GM12873 (cell line): Measurements from ENCODE around the gene LMAN1L.

Experiments used
- CTCF ChIP-seq: IDR thresholded peaks from 2 replicates; pipeline ENCODE4 v1.5.1; 2012; ENCODE audit warnings: low read depth, mild to moderate bottlenecking, moderate library complexity, low read length, control low read depth; ENCODE audit not compliant: insufficient read depth; ENCODE audit errors: missing control alignments

LMAN1L gene

GRCh38 chr15:74851960-74852359 is 39.3 kb downstream of the LMAN1L start:
- TF ChIP-seq CTCF: no peak

- TF ChIP-seq CTCF: no peak
Measured at GRCh38 chr15:74854453-74855022, 41.9 kb downstream of the LMAN1L start.

- no peak for TF ChIP-seq CTCF
Measured at GRCh38 chr15:74855857-74856256, 43.2 kb downstream of the LMAN1L start.

- no peak for TF ChIP-seq CTCF
Measured at GRCh38 chr15:74856537-74856936, 43.9 kb downstream of the LMAN1L start.

- no peak for TF ChIP-seq CTCF
Measured at GRCh38 chr15:74857082-74857655, 44.5 kb downstream of the LMAN1L start.

GRCh38 chr15:74857671-74858368 is 45.2 kb downstream of the LMAN1L start:
- no peak for TF ChIP-seq CTCF

GRCh38 chr15:74858369-74858740 is 45.7 kb downstream of the LMAN1L start:
- no peak for TF ChIP-seq CTCF
